Loucy (cell line): ENCODE measurements around the gene EHMT2.

Experiments
- H2AFZ ChIP-seq: fragments of 200-600 bp; sonication (generic); 2 replicates; pipeline ENCODE4 v1.6.0; 2016; ENCODE audit warnings: antibody characterized with exemption, mild to moderate bottlenecking, low read length, moderate library complexity
- H3F3A ChIP-seq: fragments of 200-600 bp; 2 replicates; pipeline ENCODE4 v1.6.0; 2016; ENCODE audit warnings: antibody characterized with exemption, low read depth, mild to moderate bottlenecking
- H3K27me3 ChIP-seq: fragments of 200-600 bp; sonication (generic); 2 replicates; pipeline ENCODE4 v1.6.1; 2014; ENCODE audit warnings: low read length, mild to moderate bottlenecking; ENCODE audit not compliant: insufficient read depth, poor library complexity, severe bottlenecking
- H3K36me3 ChIP-seq: fragments of 200-600 bp; sonication (generic); 2 replicates; pipeline ENCODE4 v1.6.1; 2016; ENCODE audit warnings: low read length; ENCODE audit not compliant: insufficient read depth
- H3K4me1 ChIP-seq: fragments of 200-600 bp; sonication (generic); 2 replicates; pipeline ENCODE4 v1.5.1; 2014; ENCODE audit warnings: low read length, mild to moderate bottlenecking; ENCODE audit not compliant: insufficient read depth, poor library complexity, severe bottlenecking
- H3K4me2 ChIP-seq: fragments of 200-600 bp; sonication (generic); 2 replicates; pipeline ENCODE4 v1.6.0; 2014; ENCODE audit warnings: antibody characterized with exemption, low read length, low read depth, mild to moderate bottlenecking; ENCODE audit not compliant: poor library complexity, severe bottlenecking
- H3K4me3 ChIP-seq: fragments of 200-600 bp; sonication (generic); 2 replicates; pipeline ENCODE4 v1.5.1; 2014; ENCODE audit warnings: low read length, mild to moderate bottlenecking, mixed read lengths; ENCODE audit not compliant: poor library complexity, severe bottlenecking
- H3K79me2 ChIP-seq: fragments of 200-600 bp; sonication (generic); 2 replicates; pipeline ENCODE4 v1.6.1; 2014; ENCODE audit warnings: low read length; ENCODE audit not compliant: insufficient read depth
- H3K9ac ChIP-seq: fragments of 200-600 bp; sonication (generic); 2 replicates; pipeline ENCODE4 v1.6.0; 2014; ENCODE audit warnings: mild to moderate bottlenecking, low read depth, low read length, moderate library complexity; ENCODE audit not compliant: poor library complexity, severe bottlenecking
- H3K9me2 ChIP-seq: fragments of 200-600 bp; sonication (generic); replicated peaks from 2 replicates; pipeline ENCODE4 v1.6.1; 2016; ENCODE audit warnings: low read depth, low read length, mixed read lengths
- H3K9me3 ChIP-seq: fragments of 200-600 bp; sonication (generic); 2 replicates; pipeline ENCODE4 v1.6.1; 2014; ENCODE audit warnings: mild to moderate bottlenecking, antibody characterized with exemption, low read length, low read depth; ENCODE audit not compliant: insufficient read depth
- H4K20me1 ChIP-seq: fragments of 200-600 bp; sonication (generic); 2 replicates; pipeline ENCODE4 v1.6.0; 2014; ENCODE audit warnings: antibody characterized with exemption, low read length, mild to moderate bottlenecking; ENCODE audit not compliant: insufficient read depth, poor library complexity, severe bottlenecking
- EZH2phosphoT487 ChIP-seq: fragments of 200-600 bp; IDR thresholded peaks from 2 replicates; pipeline ENCODE4 v1.6.1; 2018; ENCODE audit warnings: antibody characterized with exemption, mild to moderate bottlenecking, moderate library complexity, borderline replicate concordance
- TF ChIP-seq, protein P1 (sequence below): fragments of 200-600 bp; sonication (generic); conservative IDR thresholded peaks from 2 replicates; pipeline ENCODE4 v1.5.1; 2014; ENCODE audit warnings: mild to moderate bottlenecking, antibody characterized with exemption, low read length

Gene EHMT2

DNA sequence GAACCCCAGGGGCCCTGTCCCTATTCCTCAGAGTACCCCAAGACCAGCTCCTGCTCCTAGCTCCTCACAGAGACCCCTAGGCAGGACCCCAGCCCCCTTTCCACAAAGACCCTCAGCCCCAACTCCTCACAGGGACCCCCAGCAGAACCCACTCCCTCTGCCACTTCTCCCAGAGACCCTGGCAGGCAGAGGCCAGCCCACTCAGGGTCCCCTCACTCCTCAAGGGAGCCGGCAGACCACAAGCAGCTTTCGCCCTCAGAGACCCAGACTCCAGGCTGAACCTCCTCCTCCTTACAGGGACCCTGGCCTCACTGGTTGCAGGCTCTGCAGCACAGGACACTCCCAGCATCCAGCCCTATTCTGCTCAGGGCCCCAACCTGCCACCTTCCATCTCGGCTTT, 19.3 kb downstream of the EHMT2 start:
- Histone ChIP-seq H2AFZ (no peak overlapping the region), H3K4me3 (no peak overlapping the region), H4K20me1 (no peaks in the 10 kb centered on the region), H3K4me2 (no peak overlapping the region), H3K9ac (no peak overlapping the region), H3F3A (0 out of 2 replicates have a peak, but pooled peaks cover 5% of the 10 kb centered on the region), H3K9me3 (no peaks in the 10 kb centered on the region), H3K4me1 (no peaks in the 10 kb centered on the region), H3K36me3 (peaks cover 34% of the 10 kb centered on the region; the same call in 1 of the 2 replicates), H3K27me3 (no peaks in the 10 kb centered on the region), H3K79me2 (no peaks in the 10 kb centered on the region), H3K9me2 (no peaks in the 10 kb centered on the region)
- TF ChIP-seq, protein P1, sequence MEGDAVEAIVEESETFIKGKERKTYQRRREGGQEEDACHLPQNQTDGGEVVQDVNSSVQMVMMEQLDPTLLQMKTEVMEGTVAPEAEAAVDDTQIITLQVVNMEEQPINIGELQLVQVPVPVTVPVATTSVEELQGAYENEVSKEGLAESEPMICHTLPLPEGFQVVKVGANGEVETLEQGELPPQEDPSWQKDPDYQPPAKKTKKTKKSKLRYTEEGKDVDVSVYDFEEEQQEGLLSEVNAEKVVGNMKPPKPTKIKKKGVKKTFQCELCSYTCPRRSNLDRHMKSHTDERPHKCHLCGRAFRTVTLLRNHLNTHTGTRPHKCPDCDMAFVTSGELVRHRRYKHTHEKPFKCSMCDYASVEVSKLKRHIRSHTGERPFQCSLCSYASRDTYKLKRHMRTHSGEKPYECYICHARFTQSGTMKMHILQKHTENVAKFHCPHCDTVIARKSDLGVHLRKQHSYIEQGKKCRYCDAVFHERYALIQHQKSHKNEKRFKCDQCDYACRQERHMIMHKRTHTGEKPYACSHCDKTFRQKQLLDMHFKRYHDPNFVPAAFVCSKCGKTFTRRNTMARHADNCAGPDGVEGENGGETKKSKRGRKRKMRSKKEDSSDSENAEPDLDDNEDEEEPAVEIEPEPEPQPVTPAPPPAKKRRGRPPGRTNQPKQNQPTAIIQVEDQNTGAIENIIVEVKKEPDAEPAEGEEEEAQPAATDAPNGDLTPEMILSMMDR, result no peak

DNA sequence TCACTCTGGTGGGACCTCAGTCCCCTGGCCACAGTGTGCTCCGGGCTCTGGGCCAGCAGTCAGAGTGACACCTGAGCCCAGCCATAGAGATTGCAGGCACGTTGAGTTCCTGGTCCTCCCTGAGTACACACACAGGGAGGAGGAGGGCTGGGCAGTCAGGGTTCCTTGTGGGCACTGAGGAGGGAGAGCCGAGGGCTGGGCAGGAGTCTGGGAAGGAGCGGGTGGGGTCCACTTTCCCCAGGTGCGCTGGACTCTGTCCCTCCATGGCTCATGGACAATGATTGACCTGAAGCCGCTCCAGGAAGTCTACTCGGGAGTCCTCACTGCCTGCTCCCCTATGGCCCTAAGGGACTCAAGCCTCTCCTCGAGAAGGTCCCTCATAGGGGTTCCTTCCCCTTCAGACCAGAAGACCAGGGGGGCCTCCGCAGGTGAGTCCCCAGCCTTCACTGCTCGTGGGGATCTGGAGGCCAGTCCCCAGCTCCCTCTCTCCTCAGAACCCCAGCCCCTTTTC, 19.8 kb downstream of the EHMT2 start:
- H3K27me3 ChIP-seq, result no peaks in the 10 kb centered on the region
- H3K4me1 ChIP-seq, result no peaks in the 10 kb centered on the region
- no peak overlapping the region for H3K9ac ChIP-seq
- 0 out of 2 replicates have a peak, but pooled peaks cover 5% of the 10 kb centered on the region for H3F3A ChIP-seq
- no peaks in the 10 kb centered on the region for H3K9me2 ChIP-seq
- no peaks in the 10 kb centered on the region for H4K20me1 ChIP-seq
- H2AFZ ChIP-seq, result no peak overlapping the region
- H3K36me3 ChIP-seq, result peaks cover 29% of the 10 kb centered on the region; the same call in 1 of the 2 replicates
- H3K4me2 ChIP-seq, result no peak overlapping the region
- no peak overlapping the region for H3K4me3 ChIP-seq
- TF ChIP-seq, protein P1, result no peak
- TF ChIP-seq EZH2phosphoT487, result no peak
- H3K79me2 ChIP-seq, result no peaks in the 10 kb centered on the region
- H3K9me3 ChIP-seq, result no peaks in the 10 kb centered on the region

DNA sequence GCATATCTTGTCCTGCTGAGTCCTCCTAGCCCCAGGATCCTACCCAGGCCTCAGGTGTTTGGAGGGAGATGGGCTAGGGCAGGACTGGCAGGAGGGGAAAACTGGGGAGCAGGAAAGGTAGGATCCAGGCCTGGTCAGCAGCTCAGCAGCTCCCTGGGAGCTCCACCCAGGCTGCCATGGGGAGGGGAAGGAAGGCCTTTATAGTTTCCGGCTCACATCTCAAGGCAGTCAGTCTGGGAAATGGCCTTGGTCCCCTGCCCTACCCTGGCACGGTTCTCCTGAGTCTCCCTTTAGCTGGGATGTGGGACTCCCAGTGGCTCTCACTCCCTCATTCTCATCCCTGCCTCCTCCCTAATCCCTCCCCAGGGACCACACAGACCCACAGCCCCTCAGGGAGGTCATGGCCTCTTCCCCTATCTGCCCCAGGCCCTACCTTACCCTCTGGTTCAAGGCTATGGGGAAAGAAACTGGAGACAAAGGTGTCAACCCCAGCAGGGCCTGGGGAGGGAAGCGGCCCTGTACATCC, 20.3 kb downstream of the EHMT2 start:
- Histone ChIP-seq H2AFZ (no peak overlapping the region), H3K4me2 (no peak overlapping the region), H3K4me3 (no peak overlapping the region)

More for the DNA sequence above, 20.3 kb downstream of the EHMT2 start:
- no peaks in the 10 kb centered on the region for H3K4me1 ChIP-seq
- no peaks in the 10 kb centered on the region for H3K79me2 ChIP-seq
- H3K9ac ChIP-seq, result no peak overlapping the region
- no peaks in the 10 kb centered on the region for H3K27me3 ChIP-seq
- no peaks in the 10 kb centered on the region for H4K20me1 ChIP-seq
- peaks cover 24% of the 10 kb centered on the region; the same call in 1 of the 2 replicates for H3K36me3 ChIP-seq
- H3K9me3 ChIP-seq, result no peaks in the 10 kb centered on the region
- H3K9me2 ChIP-seq, result no peaks in the 10 kb centered on the region
- 0 out of 2 replicates have a peak, but pooled peaks cover 5% of the 10 kb centered on the region for H3F3A ChIP-seq
- no peak for TF ChIP-seq EZH2phosphoT487
- TF ChIP-seq, protein P1, result no peak
